OCI-LY3 (cell line): Measurements from ENCODE around the gene SULT6B1.

Source experiments
- CTCF ChIP-seq: fragments of 200-600, 300-600 bp; sonication (generic); IDR thresholded peaks from 2 replicates; pipeline ENCODE4 v1.5.1; 2014; ENCODE audit warnings: antibody characterized with exemption, low read length, low read depth
- EZH2phosphoT487 ChIP-seq: fragments of 200-600 bp; shearing (Covaris generic); IDR thresholded peaks from 2 replicates; pipeline ENCODE4 v1.6.1; 2018; ENCODE audit warnings: antibody characterized with exemption, mixed run types, low read depth

GRCh38 chr2:37146062-37146461 is 42.4 kb downstream of the SULT6B1 start:
- TF ChIP-seq CTCF: no peak
- TF ChIP-seq EZH2phosphoT487: no peak
